DND-41 (cell line): Measurements from ENCODE around the gene HSH2D.

Experiments
- EZH2 ChIP-seq: IDR thresholded peaks from 3 replicates; pipeline ENCODE4 v1.6.1; 2012; ENCODE audit warnings: borderline replicate concordance, low read depth, mild to moderate bottlenecking, moderate library complexity, low read length, inconsistent platforms; ENCODE audit not compliant: severe bottlenecking
- TF ChIP-seq, protein P1 (sequence below): IDR thresholded peaks from 2 replicates; pipeline ENCODE4 v1.5.1; 2012; ENCODE audit warnings: borderline replicate concordance, low read length, moderate library complexity, mild to moderate bottlenecking; ENCODE audit not compliant: poor library complexity, severe bottlenecking; ENCODE audit errors: extremely low read depth

GRCh38 chr19:16121967-16122366 lies 21.5 kb upstream of the HSH2D start:
- TF ChIP-seq, protein P1, sequence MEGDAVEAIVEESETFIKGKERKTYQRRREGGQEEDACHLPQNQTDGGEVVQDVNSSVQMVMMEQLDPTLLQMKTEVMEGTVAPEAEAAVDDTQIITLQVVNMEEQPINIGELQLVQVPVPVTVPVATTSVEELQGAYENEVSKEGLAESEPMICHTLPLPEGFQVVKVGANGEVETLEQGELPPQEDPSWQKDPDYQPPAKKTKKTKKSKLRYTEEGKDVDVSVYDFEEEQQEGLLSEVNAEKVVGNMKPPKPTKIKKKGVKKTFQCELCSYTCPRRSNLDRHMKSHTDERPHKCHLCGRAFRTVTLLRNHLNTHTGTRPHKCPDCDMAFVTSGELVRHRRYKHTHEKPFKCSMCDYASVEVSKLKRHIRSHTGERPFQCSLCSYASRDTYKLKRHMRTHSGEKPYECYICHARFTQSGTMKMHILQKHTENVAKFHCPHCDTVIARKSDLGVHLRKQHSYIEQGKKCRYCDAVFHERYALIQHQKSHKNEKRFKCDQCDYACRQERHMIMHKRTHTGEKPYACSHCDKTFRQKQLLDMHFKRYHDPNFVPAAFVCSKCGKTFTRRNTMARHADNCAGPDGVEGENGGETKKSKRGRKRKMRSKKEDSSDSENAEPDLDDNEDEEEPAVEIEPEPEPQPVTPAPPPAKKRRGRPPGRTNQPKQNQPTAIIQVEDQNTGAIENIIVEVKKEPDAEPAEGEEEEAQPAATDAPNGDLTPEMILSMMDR = no peak
- no peak for TF ChIP-seq EZH2
